Activated CD8-positive, alpha-beta memory T cell treated with anti-CD3 and anti-CD28 coated beads, Interleukin-2, amount 50 U/mL, for 4 hours (primary cell): ENCODE data around the gene SPOCD1.

ENCODE experiments used
- DNase-seq: peaks from one replicate; pipeline ENCODE4 v3.0.0-alpha.2; 2020

The SPOCD1 gene

DNA sequence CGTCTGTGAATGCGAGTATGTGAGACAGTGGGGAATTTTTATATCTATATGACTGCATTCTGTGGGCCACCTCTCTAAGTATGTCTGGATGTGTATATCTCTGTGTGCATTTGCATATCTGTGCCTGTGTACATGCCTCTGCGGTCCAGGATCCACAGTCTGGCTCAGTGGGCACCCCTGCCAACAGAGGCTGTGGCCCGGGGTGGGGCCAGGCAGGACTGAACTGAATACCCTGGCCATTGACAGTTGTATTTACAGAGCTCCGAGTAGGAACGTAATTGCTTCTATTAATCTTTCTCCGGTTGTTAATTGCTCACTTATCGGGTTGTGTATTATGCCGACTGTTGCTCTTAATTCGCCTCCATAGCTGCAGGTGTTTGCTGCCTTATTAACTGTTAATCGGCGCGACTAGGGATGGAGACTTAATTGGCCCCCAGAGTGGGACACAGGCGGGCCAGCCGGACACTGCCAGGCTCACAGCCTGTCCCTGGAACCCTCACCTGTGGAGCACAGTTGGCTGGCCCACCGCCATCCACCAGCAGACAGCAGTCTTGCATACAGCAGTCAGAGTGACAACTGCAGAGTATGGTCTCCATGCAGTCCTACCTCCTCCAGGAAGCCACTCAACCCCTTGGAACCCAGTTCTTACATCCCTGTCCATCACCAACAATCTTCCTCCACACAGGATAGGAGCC is 29.3 kb downstream of the SPOCD1 start:
- peak; percentile 8 for DNase-seq

DNA sequence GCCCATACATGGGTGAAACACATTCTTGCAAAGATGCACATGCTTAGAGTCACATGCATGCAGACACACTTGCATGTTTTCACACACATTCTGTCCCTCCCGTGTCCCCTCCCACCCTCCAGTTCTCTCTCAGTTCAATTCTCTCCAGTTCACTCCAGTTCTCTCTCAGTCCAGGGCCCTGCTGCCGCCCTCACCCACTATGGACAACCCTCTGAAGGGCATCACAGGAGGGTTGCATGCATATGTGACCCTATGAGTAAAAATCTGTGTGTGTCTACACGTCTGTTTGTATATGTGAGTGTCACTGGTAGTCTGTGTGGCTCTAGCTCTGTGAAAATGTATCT is 29.9 kb downstream of the SPOCD1 start:
- peak; percentile 1 for DNase-seq

DNA sequence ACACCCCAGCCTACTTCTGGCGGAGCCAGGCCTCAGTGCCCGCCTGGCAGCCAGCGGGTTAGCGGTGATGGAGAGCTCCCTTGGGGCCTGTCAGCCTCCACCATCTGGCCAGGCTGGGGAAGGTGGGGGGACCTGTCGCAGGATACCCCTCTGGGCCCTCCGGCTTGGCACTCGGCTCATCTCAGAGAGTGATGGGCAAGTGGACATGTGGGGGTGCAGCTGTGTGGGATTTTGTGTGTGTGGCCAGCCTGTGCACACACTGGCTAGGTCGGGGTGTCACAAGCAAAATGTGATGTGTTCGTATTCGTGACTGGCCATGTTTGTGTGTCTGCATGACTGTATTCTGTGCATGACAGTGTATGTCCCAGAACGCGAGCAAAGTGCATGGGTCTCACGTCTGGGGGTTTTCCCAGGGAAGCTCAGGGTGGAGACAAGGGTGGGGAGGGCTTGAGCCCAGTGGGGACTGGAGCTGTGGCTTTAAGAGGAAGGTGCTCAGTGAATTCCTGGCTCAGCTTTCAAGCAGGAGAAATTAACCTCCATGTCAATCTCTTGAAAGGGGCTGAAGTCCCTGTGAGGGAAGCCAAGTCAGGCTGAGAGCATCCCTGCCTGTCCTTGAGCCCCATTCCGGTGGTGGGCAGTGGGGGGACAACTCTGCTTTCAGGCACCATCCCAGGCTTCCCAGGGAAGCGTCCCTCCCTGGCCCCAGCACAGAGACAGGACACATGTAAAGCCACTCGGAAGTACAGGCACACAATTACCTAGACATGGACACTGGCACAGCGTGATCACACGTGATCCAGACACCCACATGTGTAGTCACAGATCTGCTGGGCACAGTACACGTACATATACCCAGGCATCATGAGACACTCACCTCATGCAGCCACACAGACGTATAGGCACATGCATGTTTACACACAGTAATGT is 30.5 kb downstream of the SPOCD1 start:
- peak; percentile 6 for DNase-seq

DNA sequence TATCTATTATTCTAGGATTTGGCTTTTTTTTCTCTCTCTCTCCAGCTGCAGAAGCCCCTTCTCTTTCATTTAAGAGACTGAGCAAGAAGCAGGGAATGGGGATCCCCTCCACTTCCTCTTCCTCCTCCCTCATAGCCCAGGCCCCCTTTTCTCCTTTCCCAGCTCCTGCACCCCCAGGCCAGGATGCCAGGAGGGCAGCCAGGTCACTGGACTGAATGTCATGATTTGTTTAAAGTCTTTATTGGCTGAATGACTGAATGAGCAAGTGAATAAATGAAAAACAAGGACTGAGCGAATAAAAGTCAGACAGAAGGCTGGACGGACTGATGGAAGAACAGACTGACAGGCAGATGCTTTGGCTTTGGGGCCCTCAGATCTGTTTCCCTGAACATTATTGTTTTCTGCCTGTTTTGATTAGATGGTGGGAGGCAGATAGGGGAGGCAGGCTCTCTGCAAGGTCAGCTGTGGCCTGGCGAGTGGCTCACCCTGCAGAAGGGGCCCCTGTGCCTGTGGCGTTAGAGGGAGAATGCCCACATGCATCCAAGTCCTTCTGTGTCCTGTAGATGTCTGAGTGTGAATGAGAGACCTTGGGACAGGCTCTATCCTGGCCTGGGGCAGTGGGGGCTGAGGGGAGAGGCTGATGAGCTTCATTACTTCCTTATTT is 31.3 kb downstream of the SPOCD1 start:
- DNase-seq, result no peak

DNA sequence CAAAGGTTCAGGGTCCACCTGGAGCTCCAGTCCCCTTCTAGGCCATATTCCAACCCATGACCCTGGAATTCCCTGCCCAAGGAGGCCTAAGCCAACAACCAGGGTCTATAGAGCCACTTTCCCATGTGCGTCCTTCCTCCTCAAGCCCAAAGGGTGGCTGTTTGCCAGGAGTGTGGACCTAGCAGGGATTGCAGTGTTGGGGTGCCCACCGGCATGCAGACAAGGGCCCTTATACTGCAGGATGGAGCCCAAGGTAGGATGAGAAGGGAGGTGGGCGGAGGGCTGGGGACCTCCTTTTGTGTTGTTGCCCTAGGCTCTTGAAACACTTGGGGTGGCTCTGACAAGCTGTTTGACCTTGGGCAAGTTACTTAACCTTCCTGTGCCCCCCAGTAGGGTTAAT is 32.0 kb downstream of the SPOCD1 start:
- DNase-seq, result no peak

DNA sequence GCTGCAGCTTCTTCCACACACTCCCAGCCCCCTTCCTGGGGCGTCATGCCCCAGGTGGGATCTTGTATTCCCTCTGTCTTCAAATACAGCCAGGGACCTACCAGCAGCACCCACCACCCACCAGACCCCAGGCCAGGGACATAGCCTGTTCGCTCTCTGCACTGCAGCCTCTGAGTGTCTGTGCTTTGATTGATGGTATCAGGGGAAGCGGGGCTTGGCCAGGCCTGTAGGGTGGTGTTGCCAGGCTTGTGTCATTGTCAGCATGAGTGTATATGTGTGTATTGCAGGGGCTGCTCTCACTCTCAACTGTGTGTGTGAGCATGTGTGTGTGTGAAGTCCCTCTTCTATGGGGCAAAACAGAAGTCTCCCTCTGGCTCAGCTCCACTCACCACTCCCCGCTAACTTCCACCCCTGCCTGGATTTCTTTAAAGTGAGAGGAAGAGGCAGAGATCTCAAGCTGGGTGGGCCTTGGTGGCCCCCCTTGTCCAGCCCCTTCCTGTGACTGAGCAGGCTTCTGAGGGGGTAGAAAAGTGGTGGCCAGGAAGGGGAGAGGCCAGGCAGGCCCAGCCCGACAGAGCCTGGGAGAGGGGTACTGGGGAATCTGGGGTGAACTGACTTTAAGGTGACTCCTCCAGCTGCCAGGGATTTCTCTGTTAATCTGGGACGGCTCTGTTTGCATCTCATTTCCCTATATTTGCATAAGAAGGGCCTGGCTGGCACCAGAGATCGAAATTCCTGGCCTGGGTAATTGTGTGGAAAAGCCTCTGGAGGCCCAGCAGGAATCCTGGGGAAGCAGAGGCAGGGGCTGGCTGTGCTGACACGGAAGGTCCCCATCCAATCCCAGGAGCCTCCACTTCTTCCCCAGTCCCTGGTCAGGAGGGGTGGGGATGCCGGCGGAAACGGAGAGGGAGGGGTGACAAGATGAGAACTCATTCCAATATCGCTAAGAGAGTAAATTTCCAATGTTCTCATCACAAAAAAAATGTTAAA is 33.1 kb downstream of the SPOCD1 start:
- DNase-seq, result no peak

DNA sequence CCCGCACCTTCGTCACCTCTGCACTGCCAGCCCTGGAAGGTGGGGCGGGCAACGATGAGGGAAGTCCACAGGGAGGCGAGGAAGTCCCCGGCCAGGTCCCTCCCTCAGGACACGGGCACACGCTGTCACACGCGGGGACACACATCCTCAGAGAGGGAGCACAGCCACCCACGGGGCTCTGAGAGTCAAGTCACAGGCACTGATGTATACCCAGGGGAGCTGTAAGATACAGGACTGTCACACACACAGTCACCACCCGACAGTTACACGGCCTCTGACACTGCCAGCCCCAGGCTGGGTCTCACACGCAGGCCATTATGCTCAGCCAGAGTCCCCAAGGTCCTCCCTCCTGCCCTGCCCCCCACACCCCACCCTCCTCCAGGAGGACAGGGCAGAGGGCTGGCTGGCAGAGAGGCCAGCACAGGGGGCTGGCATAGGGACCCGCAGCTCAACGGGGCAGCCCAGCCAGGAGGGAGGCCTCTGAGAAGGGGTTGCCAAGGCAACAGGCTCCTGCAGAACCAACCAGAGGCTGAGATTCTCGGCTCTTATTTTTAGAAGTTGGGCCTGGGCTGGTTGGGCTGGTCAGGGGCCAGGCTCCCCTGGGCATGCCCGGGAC is 34.0 kb downstream of the SPOCD1 start:
- no peak for DNase-seq

DNA sequence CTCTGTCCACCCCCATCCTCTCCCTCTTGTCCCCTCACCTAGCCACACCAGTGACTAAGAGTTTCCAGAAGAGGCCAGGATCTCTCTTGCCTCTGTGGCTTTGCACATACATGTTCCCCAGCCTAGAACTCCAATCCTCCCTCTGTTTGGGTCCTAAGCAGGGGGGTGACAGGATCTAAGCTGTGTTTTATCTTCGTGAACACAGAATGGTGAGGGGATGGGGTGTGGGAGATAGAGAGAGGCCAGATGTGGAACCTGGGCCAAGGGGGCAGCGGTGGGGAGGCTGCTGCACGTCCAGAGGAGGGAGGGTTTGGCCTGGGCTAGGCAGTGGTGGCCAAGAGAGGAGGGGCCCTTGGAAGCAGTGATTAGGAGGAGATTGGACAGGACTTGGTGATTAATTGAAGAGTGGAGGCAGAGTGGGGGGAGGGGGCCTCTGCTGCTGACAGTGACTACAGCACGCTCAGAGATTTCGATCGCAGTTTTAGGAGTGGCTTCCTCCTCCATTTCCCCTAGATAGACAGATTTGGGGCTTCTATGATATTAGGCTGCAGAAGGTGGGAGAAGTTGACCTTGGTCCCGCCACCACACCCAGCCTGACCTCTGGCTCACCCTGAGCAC is 34.6 kb downstream of the SPOCD1 start:
- DNase-seq, result no peak

DNA sequence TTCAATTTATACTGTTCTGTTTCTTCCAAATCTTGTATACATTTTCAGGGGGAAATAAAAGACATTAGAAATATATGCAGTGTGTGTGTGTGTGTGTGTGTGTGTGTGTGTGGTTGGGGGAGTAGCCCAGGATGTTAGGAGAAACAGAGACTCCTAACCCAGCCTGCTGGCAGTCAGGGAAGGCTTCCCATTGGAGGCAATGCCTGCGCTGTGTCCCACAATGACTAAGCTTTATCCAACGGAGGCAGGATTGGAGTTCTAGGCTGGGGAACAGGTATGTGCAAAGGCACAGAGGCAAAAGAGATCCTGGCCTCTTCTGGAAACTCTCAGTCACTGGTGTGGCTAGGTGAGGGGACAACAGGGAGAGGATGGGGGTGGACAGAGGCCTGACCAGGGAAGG is 35.2 kb downstream of the SPOCD1 start:
- no peak for DNase-seq

DNA sequence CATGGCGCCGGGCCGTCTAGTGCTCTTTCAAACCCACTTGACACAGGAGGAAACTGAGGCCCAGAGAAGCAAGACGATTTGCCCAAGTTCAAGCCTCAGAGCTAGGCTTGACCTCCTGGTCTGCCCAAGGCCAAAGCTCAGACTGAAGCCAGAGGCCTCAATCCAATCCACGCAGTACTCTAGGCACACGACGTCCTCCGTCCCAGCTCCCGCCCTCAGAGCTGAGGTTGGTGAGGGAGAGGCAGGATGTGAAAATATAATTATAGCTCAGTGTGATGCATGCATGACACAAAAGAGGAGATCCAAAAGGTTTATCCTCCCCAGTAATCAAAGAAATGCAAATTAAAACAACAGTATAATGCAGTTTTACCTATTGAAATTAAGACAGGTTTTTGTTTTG is 36.1 kb downstream of the SPOCD1 start:
- DNase-seq, result no peak

DNA sequence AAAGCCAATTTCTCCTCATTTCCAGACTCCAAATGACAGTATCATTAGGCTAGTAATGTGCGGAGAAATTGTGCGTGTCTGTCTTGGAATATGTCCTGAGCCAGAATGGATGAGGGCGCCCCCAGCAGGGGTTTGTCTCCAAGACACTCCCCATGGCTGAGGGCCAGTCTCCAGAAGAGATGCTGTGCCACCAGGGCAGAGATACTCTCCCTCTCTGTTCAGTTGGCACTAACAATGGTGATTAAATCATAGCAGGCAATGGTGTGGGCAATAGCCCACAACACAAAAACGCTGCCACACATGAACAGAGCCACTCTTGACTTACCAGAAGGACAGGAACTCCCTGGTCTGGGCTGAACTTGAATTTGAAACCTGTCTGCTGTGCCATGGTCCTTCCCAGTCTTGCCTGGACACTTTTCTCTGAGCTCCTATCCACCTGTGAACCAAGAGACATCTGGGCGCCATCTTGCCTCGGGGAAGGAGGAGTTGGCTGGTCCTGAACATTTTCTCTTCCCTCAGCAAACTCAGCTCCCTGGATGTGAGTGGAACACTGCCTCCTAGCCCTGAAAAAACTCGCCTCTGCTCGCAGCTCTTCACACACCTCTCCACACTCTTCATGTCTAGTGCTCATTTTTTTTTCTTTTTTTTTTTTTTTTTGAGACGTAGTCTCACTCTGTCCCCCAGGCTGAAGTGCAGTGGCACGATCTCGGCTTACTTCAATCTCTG is 36.9 kb downstream of the SPOCD1 start:
- DNase-seq, result no peak

DNA sequence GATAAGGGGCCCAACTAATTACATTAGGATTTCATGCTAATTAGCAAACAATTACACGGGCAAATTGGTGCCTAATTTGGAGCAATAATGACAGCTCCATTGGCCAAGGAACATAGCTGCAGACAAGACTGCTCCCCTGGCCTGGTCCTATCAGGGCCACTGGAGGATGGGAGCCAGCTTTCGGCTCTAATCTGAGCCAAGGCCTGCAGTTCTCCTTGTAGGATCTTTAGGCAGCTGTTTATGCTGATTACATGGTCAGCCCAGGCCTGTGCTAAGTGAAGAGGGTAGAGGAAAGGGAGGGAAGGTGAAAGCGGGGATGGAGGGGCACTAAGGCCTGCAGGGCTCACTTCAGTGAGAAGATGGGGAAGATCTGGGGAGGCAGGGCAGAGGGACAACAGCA is 39.3 kb downstream of the SPOCD1 start:
- DNase-seq, result no peak

DNA sequence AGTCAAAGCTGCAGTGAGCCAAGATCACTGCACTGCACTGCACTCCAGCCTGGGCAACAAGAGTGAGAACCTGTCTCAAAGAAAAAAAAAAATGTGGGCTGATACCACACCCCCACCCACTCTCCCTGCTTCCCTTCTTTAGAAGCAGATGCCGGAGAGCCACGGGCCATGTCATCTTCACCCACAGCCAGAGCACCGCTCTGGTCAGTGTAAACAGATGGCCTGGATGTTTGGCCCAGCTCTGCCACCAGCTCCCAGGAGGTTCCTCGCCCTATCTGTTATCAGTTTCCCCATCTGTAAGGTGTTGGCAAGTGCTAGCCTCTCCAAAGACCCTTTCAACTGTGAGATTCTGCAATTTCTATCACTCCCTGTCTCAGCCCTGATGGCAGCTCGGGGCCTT is 39.8 kb downstream of the SPOCD1 start:
- no peak for DNase-seq

DNA sequence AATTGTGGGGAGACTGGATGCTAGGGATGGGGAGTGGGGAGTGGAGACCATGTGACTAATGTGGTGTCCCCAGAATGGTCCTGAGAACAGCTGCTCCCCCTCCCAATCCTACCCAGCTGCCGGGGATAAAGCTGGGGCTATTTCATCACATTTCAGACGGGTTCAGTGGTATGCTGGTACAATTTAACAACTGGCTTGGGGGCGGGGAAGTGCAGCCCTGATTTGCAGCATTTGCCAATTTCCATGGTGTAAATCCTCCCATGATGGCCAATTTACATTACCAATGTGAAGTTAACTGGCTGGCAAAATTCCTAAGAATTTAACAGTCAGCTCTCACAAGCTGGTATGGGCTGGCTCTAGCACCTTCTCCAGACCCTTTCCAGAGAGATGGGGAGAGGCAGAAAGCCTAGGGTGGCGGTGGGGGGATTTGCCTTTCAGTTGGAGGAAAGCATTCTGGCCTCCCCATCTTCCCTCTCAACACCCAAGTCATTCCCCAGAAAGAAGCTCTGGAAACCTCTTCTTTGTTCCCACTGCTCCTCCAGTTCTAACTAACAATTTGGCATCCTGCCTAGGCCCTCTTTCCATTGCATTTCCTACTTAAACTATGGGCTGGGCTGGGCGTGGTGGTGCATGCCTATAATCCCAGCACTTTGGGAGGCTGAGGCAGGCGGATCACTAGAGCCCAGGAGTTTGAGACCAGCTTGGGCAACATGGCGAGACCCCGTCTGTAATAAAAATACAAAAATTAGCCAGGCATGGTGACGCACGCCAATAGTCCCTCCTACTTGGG is 40.4 kb downstream of the SPOCD1 start:
- DNase-seq, result no peak

DNA sequence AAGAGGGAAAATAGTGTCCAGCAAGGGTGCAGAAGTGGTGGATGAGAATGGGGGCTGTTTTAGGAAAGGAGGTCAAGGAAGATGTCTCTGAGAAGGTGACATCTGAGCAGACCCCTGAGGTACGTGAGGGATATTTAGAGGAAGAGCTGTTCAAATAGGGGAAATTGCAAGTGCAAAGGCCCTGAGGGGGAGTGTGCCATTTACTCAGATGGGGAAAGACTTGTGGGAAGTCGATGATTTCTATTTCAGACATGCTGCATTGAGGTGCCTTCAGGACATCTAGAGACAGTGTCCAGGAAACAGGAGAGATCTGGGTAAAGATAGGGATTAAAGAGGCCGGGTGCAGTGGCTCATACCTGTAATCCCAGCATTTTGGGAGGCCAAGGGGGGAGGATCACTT is 41.3 kb downstream of the SPOCD1 start:
- no peak for DNase-seq

DNA sequence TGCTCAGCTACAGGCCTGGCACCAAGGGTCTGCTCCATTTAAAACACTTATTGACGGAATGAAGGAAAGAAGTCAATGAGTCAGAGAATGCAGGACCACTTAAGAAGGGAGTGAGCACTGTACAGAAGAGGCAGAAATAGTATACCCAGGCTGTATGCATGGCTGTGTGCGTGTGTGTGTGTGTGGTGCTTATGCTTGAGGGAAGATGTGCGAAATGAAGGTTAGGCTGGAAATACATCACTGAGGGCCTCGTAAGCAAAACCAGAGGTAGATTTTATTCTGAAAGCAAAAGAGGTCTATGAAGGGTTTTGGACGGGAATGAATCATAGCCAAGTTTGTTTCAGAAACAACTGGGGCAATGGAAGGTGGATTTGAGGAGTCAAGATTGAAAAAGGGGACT is 42.0 kb downstream of the SPOCD1 start:
- no peak for DNase-seq

DNA sequence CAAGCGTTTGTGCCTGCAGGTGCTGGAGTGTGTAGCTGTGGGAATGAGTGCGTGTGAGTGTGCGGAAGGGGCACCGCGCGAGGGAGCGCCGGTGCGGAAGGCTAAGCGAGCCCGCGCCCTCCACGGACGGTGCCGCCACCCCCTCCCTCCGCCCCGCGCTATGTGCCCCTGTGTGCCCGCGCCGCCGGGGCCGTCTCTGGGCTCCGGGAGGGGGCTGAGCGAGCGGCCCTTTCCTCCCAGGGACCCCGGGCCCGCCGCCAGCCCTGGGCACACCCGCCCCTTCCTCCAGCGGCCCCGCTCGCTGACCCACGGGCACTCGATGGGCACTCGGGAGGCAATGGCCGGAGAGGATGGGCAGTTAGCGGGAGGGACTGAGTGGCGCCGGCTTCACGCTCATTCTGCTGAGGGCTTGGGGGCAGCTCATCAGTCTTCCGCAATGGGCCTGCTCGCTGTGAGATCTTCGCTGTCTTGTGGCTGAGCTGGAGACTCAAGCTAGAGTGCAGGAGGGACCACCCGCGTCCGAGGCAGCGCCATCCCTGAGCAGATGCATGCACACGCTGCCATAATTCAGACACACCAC is 43.1 kb downstream of the SPOCD1 start:
- DNase-seq, result no peak

DNA sequence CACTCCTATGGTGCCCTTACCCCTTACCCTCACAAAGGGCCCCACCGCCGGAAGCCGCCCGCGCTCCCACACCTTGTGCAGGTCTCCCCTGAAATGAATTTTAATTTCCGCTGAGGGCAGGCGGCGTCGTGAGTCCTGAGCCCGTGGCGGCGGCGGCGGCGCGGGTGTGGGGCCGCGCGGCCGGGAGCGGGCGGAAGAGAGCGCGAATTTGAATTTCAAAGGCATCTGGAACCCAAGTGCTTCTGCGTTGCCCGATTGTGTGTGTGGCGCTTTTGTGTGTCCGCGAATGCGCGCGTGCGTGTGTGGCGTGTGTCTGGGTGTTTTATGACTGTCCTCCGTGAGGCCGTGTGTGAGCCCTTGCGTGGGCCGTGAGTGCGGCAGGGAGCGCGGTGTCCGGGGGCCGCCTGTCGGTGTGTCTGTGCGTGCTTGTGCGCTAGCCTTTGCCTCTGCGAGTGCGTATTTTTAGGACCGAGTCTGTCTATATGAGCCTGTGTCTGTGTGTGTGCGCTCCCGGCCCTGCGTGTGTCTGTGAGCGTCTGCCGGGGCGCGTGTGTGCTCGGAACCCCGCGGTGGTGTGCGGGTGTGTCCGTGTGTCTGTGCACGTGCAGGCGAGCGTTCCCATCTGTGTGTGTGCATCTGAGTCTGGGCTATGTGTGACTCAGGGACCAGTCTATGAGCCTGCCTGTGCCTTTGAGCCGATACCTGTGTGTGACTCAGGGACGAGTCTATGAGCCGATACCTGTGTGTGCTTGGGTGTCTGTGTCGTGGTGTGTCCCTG is 43.7 kb downstream of the SPOCD1 start:
- peak; percentile 61 for DNase-seq
